Erythroblast (primary cell): ENCODE measurements around the gene ATG2B.

Experiments used
- GATA1 ChIP-seq: IDR thresholded peaks from 2 replicates; pipeline ENCODE4 v1.6.1; 2011; ENCODE audit warnings: low read depth, mild to moderate bottlenecking, control low read depth, low read length, moderate library complexity
- POLR2A ChIP-seq: IDR thresholded peaks from 2 replicates; pipeline ENCODE4 v1.6.1; 2011; ENCODE audit warnings: mild to moderate bottlenecking, low read length

DNA sequence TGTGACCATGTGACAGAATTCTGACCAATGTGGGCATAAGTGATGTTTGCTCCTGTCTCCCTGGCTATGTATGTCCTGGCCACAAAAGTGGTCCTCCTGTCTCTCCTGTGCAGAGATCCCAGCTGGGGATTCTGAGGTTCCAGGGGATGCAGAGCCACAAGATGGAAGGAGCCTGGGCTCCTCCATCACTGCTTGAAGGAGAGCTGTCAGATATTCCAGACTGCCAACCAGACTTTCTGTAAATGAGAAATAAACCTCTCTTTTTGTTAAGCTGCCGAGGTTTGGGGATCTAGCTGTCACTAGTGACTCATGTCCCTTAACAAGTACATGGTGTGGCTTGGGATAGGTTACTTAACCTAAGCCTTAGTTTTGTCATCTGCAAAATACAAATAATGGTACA lies 85.3 kb downstream of the ATG2B start:
- TF ChIP-seq POLR2A: no peak
- TF ChIP-seq GATA1: no peak
